HL-60 (cell line): ENCODE results near the gene BMERB1.

Experiments
- DNase-seq, 2 experiments: peaks; one replicate each; pipeline ENCODE4 v3.0.0-alpha.2; 2010 to 2020; ENCODE audit warnings: low read depth in 1 of 2, low spot score in 1 of 2
- H3K27ac ChIP-seq: fragments of 250-450 bp; sonication (Bioruptor Pico); replicated peaks from 2 replicates; pipeline ENCODE4 v1.5.1; 2020; ENCODE audit warnings: mild to moderate bottlenecking, moderate library complexity
- H3K27me3 ChIP-seq: fragments of 250-450 bp; sonication (Bioruptor Pico); 2 replicates; pipeline ENCODE4 v1.5.1; 2021; ENCODE audit warnings: mild to moderate bottlenecking, moderate library complexity; ENCODE audit not compliant: insufficient read depth, poor library complexity, severe bottlenecking
- H3K4me3 ChIP-seq: replicated peaks from 2 replicates; pipeline ENCODE4 v1.5.1; 2011; ENCODE audit warnings: mild to moderate bottlenecking, control low read depth, low read length; ENCODE audit not compliant: insufficient read depth
- CTCF ChIP-seq: IDR thresholded peaks from one replicate; pipeline ENCODE4 v1.5.1; 2011; ENCODE audit warnings: low read length, control low read depth, inconsistent platforms; ENCODE audit not compliant: insufficient read depth
- GABPA ChIP-seq: IDR thresholded peaks from 2 replicates; pipeline ENCODE4 v1.6.1; 2012; ENCODE audit warnings: low read depth
- POLR2AphosphoS5 ChIP-seq: IDR thresholded peaks from 2 replicates; pipeline ENCODE4 v1.6.1; 2012; ENCODE audit warnings: low read depth
- REST ChIP-seq: IDR thresholded peaks from 2 replicates; pipeline ENCODE4 v1.6.1; 2012; ENCODE audit warnings: low read depth; ENCODE audit not compliant: insufficient replicate concordance
- SPI1 ChIP-seq: IDR thresholded peaks from 2 replicates; pipeline ENCODE4 v1.6.1; 2012; ENCODE audit warnings: low read depth, mild to moderate bottlenecking, borderline replicate concordance

Gene BMERB1

GRCh38 chr16:15608398-15609285, 174.3 kb downstream of the BMERB1 start:
- no peak for DNase-seq
- TF ChIP-seq SPI1 (no peak), GABPA (no peak), CTCF (no peak), POLR2AphosphoS5 (no peak), REST (no peak)
- Histone ChIP-seq H3K4me3 (no peak overlapping the region), H3K27ac (no peak overlapping the region), H3K27me3 (no peaks in the 10 kb centered on the region)

GRCh38 chr16:15609286-15609649, 174.9 kb downstream of the BMERB1 start:
- Histone ChIP-seq H3K27ac (no peak overlapping the region), H3K4me3 (no peak overlapping the region)

More at GRCh38 chr16:15609286-15609649, 174.9 kb downstream of the BMERB1 start:
- no peak for DNase-seq
- H3K27me3 ChIP-seq: no peaks in the 10 kb centered on the region
- no peak for TF ChIP-seq REST
- TF ChIP-seq SPI1: no peak
- TF ChIP-seq GABPA: no peak
- TF ChIP-seq CTCF: no peak
- no peak for TF ChIP-seq POLR2AphosphoS5
